HG02588 (cell line): ENCODE measurements around the gene SIRPD.

ENCODE experiments used
- ATAC-seq: cut with Tn5 transposase; IDR thresholded peaks from one replicate; pipeline ENCODE4 v1.9.1; 2021; ENCODE audit warnings: mild to moderate bottlenecking, moderate library complexity; ENCODE audit not compliant: unreplicated experiment

The SIRPD gene

GRCh38 chr20:1538655-1539054 is 18.9 kb downstream of the SIRPD start:
- ATAC-seq: no peak

GRCh38 chr20:1537731-1538058 is 19.8 kb downstream of the SIRPD start:
- ATAC-seq: no peak

DNA sequence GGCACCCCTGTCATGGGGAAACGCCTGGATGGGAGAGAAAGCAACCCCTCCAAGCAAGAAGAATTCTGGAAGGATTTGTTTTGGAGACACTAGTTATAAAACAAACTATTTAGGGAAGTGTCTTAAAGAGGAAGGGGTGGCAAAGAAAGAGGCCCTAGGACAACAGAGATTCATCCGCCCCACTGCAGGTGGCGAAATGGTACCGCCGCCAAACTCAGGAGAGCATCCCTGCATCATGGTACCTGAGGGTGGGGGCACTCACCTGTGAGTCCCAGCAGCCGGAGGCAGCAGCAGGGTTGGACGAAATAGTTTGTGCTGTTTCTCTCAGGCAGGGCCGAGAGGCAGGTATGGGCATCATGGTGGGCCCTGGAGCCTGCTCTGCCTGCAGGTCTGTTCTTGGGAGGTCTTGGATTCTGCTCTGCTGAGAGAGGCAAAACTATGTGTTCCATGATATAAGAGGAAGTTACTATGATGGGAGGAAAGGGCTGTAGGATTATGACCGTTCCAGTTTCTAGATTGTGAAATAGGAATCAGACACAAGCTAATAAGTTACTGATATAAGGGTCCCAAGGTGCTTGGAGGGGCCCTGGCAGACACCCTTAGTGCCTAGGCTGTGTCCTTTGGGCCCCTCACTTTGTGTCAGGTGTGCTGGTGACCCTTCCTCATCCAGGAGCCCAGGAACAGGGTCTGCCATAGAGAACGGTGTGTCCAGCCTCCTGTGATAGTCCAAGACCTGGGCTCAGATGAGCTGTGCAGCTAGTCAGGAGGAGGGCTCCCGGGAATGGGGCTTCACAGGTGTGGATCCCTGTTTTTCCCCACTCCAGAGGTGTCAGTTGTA is 20.4 kb downstream of the SIRPD start:
- ATAC-seq: no peak

- peak; percentile 86 for ATAC-seq
Measured at GRCh38 chr20:1535420-1536175, 21.9 kb downstream of the SIRPD start.

DNA sequence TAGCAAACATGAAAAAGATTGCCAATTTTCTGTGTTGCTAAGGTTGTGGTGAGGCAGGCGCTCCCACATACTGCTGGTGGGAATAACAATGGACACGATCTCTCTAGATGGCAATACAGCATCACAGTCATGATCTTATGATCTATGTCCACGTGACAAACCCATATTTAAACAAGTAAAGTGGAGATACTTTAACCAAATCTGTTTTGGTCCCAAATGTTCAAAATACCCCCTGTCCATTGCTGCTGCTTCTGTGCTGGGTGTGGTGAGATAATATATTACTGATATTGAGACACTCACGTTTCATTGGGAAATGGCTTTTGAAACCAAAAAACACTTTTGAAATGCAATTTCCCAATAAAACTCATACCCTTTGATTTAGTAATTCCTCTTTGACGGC is 23.0 kb downstream of the SIRPD start:
- ATAC-seq: no peak

DNA sequence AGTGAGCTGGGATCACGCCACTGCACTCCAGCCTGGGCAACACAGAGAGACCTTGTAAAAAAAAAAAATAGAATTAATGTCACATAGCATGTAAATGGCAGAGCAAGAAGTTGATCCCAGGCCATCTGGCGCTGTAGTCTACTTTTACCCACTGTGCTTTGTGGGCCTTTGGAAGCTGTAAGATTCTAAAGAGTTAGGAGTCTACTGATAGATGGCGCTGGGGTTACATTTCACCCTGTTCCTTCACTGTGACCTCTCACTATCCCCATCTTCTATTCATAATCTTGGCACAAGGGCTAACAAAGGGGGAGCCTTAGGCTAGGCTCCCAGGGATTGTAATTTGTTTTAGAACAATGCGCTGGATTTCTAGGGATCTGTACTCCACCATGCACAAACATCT is 24.4 kb downstream of the SIRPD start:
- no peak for ATAC-seq

DNA sequence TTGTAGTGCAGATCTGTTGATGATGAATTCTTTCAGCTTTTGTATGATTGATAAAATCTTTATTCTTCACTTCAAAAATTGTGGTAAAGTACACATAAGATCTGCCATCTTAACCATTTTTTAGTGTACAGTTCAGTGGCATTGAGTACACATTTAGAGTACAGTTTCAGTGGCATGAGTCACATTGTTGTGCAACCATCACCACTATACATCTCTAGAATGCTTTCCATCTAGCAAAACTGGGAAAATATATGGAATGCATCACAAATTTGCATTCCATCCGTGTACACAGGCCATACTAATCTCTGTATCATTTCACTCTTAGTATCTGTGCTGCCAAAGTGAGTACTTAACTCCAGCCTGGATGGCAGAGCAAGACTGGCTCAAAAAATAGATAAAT is 28.7 kb downstream of the SIRPD start:
- no peak for ATAC-seq

GRCh38 chr20:1527923-1528322 is 29.6 kb downstream of the SIRPD start:
- ATAC-seq: no peak

- ATAC-seq: no peak
Measured at GRCh38 chr20:1526896-1527295, 30.6 kb downstream of the SIRPD start.

- ATAC-seq: no peak
Measured at GRCh38 chr20:1526310-1526709, 31.2 kb downstream of the SIRPD start.

GRCh38 chr20:1524004-1524403 is 33.5 kb downstream of the SIRPD start:
- no peak for ATAC-seq

GRCh38 chr20:1517010-1517409 is 40.5 kb downstream of the SIRPD start:
- no peak for ATAC-seq

- no peak for ATAC-seq
Measured at GRCh38 chr20:1513801-1514200, 43.7 kb downstream of the SIRPD start.

DNA sequence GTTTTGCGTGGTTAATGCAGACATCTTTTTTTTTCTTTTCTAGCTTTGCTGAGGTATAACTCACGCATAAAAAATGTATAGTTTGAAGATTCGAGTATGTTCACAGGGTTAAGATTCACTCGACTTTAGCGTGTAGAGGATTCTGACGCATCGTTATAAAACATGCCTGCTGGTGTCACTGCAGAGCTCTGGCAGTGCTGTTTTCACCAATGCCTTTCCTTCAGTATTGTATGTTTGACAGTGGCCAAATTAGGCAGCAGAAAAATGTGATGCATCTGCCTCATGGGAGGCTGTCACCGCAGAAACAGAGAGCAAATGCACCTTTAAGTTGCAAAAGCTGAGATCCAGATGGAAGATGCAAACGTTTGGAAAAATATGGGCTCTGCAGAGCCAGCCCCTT is 48.3 kb downstream of the SIRPD start:
- ATAC-seq: no peak

DNA sequence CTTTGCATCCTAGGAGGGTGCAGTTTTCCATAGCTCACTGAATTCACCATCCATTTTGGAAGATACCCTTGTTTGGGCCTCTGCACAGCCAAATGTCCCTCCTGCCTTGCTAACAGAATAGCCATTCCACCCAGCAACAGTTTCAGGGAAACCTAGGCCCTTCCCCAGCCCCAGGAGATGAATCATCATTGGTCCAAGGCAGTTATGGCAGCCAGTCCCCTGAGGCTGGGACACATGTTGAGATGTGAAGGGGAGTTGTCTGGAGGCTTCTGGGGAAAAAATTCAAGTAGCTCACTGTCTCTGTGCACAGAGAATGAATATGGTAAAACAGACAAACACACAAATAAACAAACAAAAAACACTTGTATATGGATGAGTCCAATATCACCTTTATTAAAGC is 48.9 kb downstream of the SIRPD start:
- no peak for ATAC-seq

- ATAC-seq: no peak
Measured at GRCh38 chr20:1507276-1507675, 50.2 kb downstream of the SIRPD start.

DNA sequence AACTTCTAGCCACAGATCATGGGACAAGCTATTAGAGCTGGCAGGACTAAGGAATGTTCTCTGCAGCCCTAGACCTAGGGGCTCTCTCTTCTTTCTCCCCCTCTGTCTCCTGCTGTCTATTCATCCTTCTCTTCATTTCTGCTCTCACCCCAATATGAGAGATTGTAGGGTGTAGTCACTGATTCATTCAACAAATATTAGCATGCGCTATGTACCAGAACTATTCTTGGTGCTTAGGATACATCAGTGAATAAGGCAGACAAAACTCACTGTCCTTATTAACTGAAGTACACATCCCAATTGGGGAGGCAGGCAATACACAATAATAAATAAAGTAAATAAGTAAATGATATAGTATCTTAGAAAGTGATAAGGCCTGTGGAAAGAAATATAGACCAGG is 51.6 kb downstream of the SIRPD start:
- no peak for ATAC-seq

DNA sequence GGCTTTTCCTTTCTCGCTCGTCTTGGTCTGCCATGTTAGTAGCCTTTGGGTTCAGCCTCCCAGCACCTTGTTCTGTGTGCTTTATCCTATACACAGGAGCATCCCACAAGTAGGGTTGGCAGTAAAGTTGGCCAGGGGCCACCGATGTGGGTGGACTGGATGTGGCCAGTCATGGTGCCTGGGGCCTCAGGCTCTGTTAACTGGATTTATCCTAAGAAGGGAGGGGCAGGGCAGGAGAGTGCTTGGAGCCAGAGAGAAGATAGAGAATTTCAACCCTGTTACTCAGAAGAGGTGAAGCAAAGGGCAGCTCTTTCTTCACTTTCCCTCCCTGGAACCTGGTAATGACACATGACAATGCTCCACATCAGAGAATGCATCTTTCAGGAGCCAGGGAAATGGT is 52.1 kb downstream of the SIRPD start:
- ATAC-seq: no peak

DNA sequence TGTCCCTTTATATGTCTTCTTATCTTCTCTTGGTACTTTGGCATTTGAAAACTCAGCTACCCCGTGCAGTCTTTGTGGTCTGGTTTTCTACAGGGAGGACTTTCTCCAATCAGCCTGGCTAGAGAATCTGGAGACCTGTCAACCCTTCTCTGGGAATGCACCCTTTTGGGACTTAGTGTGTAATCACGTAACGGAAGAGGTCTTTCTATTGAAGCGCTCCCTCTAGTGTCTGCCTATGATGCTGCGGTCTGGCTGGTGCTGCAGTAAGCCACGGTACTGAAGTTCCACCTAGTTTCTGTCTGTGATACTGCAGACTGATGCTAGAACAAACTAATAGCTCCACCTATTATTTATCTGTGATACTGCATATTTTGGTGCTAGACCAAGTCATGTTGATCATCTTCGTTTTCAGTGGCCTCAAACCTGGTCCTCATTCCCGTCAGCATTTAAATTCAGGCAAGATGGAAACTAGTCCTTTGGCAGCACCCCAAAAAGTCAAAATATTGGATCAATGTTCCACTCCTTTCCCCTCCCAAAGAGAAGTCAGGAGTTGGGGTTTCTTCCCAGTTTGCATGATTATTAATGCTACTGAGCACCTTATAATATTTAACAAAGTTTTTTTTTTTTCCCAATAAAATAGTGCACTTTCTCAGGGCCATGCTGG is 53.8 kb downstream of the SIRPD start:
- peak; percentile 80 for ATAC-seq

GRCh38 chr20:1500496-1500895 is 57.0 kb downstream of the SIRPD start:
- ATAC-seq: no peak

- ATAC-seq: no peak
Measured at GRCh38 chr20:1499528-1500420, 57.7 kb downstream of the SIRPD start.
